GM18909 (cell line): Measurements from ENCODE around the gene FN3KRP.
"Not testable (repeated sequence)": the region's sequence is repeated elsewhere in the genome, so short reads cannot be mapped to it uniquely, and the experiment has no call there.

ENCODE experiments used
- ATAC-seq: cut with Tn5 transposase; IDR thresholded peaks from one replicate; pipeline ENCODE4 v1.9.1; 2021; ENCODE audit warnings: mild to moderate bottlenecking; ENCODE audit not compliant: unreplicated experiment, poor library complexity

Gene FN3KRP

GRCh38 chr17:82769041-82769440 is 52.5 kb downstream of the FN3KRP start:
- ATAC-seq = no peak

- ATAC-seq = no peak
Measured at GRCh38 chr17:82772026-82772425, 55.5 kb downstream of the FN3KRP start.

GRCh38 chr17:82774456-82774855 is 58.0 kb downstream of the FN3KRP start:
- ATAC-seq = not testable (repeated sequence)

GRCh38 chr17:82775001-82775823 is 58.7 kb downstream of the FN3KRP start:
- ATAC-seq = no peak

- ATAC-seq = no peak
Measured at GRCh38 chr17:82776454-82776853, 59.9 kb downstream of the FN3KRP start.
